Measurements from ENCODE around the gene RANGRF.
A peak's percentile ranks its signal among the peaks of the same experiment; 100 is the strongest.
"Not testable (repeated sequence)": the region's sequence is repeated elsewhere in the genome, so short reads cannot be mapped to it uniquely, and the experiment has no call there.

RANGRF gene

GRCh38 chr17:8288336-8289102 lies at the start of gene RANGRF:
RANGRF (plus strand) TSS chr17:8288670; CDS start chr17:8288789, 119 bp downstream.
- DNase-seq: peak; percentile 87

GRCh38 chr17:8243827-8244226 lies 44.6 kb upstream of the RANGRF start:
- DNase-seq: no peak

- DNase-seq: no peak
These were observed 43.7 kb upstream of the RANGRF start for GRCh38 chr17:8244768-8245167.

DNA sequence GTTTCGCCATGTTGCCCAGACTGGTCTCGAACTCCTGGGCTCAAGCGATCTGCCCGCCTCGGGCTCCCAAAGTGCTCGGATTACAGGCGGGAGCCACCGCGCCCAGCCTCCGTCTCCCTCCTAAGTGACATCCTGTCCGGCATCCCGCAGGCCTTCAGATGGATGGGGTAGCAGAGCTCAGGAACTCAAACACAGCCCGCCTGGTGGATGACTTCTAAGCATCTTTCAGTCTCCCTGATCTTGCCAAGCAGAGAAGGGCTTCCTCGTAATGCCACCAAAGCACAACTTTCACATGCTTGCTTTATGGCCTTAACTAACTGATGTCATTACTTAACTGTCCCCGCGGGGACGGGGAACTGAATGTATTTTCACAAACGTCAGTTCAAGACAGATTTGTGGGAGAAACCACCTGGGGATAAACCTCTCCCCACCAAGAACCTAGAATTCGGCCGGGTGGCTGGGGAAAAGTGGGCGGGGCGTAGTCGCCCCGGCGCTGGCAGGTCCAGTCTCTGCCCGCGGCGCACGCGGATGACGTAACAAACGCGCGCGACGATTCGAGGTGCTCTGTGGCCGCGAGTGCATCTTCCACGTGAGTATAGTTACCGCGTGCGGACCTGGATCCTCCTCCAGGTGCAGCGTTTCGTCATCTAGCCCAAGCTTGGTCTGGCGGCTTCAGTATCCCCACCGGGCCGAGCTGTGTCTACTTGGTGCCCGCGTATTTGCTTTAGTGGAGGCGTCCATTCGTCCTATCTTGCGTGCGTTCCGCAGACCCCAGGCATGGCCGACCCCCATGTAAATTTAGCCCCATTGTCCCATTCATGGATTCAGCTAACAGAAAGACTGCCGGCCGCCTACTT lies 39.5 kb upstream of the RANGRF start, which contains the start of gene PFAS:
TSS of gene PFAS (plus strand) at position 539 of the 857 bp plus-strand sequence. CDS start 4,649 bp downstream, outside the sequence.
- DNase-seq: peak; percentile 93

DNA sequence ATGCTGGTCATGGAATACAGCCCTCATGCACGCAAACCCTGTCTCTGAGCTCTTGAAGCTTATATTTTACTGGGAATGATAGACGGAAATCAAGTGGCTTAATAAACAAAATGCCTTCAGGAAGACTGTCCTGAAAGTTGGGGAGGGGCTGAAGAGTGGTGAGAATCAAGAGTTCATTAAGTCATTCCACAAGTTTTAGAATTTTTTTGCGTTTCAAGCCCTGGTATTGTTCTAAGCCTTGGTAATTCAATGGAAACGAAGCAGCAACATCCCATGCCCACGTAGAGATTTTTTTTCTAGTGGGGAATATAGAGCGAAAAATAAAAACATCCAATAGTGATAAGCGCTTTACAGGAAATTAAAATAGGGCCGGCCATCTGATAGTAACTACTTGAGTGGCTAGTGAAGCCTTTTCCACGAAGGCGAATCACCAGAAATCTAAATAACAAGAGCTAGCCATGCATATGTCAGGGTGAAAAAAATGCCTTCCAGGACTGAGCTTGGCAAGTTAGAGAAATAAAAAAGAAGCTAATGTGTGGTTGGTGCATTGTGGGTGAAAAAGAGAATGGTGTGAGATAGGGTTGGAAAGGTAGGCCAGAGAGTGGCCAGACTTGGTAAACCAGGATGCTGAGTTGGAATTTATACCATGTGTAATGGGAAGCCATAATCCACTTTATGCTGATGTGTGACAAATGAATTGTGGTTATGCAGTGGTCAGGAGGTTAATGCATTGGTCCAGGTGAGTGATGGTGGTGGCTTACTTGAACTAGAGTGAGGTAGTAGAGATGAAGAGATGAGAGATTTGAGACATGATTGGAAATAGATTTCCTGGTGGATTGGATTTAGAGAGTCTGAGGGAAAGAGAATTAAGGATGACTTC lies 38.6 kb upstream of the RANGRF start:
- no peak for DNase-seq

DNA sequence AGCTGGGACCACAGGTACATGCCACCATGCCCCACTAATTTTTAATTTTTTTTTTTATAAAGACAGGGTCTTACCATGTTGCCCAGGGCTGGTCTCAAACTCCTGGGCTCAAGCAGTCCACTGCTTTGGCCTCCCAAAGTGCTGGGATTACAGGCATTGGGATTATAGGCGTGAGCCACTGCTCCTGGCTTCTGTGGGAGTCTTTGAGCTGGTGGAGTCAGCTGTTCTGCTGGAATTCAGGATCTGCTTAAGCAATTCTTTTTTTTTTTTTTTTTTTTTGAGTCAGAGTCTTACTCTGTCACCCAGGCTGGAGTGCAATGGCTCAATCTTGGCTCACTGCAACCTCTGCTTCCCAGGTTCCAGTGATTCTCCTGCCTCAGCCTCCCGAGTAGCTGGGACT lies 37.1 kb upstream of the RANGRF start:
- not testable (repeated sequence) for DNase-seq

GRCh38 chr17:8253801-8254200 lies 34.7 kb upstream of the RANGRF start:
- DNase-seq: no peak

- no peak for DNase-seq
These were observed 33.6 kb upstream of the RANGRF start for GRCh38 chr17:8254881-8255280.

DNA sequence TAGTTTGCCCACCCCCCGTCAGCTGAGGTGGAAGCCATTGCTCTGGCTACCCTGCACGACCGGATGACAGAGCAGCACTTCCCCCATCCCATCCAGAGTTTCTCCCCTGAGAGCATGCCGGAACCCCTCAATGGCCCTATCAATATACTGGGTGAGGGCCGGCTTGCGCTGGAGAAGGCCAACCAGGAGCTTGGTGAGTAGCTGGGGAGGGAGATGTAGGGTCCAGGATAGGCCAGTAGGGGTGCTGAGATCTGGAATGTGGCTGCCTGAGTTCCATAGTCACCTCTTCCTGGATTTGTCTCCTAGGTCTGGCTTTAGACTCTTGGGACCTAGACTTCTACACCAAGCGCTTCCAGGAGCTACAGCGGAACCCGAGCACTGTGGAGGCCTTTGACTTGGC lies 33.0 kb upstream of the RANGRF start:
- no peak for DNase-seq

- no peak for DNase-seq
These were observed 32.2 kb upstream of the RANGRF start for GRCh38 chr17:8256291-8256690.

- no peak for DNase-seq
These were observed 31.8 kb upstream of the RANGRF start for GRCh38 chr17:8256691-8257090.

DNA sequence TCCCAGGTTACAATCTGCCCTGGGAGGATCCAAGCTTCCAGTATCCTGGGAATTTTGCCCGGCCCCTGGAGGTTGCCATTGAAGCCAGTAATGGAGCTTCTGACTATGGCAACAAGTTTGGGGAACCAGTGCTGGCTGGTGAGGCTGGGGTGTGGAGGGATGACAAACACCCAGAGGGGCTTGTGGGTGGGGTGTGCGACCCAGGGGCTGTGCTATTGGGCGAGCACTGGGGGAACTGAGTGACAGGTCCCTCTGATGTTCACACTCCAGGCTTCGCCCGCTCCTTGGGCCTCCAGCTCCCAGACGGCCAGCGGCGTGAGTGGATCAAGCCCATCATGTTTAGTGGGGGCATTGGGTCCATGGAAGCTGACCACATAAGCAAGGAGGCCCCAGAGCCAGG lies 30.7 kb upstream of the RANGRF start:
- no peak for DNase-seq

DNA sequence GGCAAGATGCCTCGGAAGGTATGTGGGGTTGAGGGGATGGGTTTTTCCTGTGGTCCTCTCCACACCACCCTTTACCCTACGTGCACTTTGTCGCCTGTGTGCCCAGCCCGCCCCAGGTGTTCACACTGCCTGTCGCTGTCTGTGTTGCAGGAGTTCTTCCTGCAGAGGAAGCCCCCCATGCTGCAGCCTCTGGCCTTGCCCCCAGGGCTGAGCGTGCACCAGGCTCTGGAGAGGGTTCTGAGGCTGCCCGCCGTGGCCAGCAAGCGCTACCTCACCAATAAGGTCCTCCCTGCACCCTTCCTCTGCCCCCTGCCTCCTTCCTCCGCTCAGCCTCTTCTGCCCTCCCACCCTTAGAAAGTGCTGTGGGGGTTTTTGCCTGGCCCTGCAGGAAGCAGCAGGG lies 24.1 kb upstream of the RANGRF start:
- no peak for DNase-seq

GRCh38 chr17:8264836-8265542 lies 23.5 kb upstream of the RANGRF start:
- DNase-seq: no peak

GRCh38 chr17:8266648-8267479 lies 21.6 kb upstream of the RANGRF start:
- no peak for DNase-seq

DNA sequence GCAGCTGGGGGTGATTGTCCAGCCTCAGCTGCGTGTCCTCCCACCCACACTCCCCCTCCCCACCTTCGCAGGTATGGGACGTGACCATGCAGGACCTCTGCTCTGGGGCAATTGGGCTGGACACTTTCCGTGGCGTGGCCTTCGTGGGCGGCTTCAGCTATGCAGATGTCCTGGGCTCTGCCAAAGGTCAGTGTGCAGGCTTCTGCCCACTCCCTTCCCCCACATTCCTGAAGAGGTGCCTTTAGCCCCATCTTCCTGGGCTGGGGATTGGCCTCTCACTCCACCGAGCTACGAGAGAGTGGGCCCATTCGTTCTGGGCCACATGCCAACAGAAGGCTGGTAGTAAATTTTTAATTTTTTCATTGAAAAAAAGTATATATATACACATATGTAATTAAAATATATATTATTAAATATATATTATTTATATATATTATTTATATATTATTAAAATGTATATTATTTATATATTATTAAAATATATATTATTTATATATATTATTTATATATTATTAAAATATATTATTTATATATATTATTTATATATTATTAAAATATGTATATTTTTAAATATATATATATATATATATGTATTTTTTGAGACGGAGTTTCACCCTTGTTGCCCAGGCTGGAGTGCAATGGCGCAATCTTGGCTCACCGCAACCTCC lies 20.9 kb upstream of the RANGRF start:
- no peak for DNase-seq

DNA sequence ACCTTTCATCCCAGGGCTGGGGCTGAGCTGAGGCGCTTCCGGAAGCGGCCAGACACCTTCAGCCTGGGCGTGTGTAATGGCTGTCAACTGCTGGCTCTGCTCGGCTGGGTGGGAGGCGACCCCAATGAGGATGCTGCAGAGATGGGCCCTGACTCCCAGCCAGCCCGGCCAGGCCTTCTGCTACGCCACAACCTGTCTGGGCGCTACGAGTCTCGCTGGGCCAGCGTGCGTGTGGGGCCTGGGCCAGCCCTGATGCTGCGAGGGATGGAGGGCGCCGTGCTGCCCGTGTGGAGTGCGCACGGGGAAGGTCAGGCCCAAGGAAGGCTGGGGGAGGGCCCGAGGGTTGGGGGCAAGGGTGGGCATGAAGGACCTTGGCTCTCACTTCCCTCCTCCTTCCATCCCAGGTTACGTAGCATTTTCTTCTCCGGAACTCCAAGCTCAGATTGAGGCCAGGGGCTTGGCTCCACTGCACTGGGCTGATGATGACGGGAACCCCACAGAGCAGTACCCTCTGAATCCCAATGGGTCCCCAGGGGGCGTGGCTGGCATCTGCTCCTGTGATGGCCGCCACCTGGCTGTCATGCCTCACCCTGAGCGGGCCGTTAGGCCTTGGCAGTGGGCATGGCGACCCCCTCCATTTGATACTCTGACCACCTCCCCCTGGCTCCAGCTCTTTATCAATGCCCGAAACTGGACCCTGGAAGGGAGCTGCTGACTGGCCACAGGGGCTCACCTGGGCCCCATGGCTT lies 19.7 kb upstream of the RANGRF start:
- DNase-seq: no peak

GRCh38 chr17:8272421-8272820 lies 16.0 kb upstream of the RANGRF start:
- DNase-seq: no peak

DNA sequence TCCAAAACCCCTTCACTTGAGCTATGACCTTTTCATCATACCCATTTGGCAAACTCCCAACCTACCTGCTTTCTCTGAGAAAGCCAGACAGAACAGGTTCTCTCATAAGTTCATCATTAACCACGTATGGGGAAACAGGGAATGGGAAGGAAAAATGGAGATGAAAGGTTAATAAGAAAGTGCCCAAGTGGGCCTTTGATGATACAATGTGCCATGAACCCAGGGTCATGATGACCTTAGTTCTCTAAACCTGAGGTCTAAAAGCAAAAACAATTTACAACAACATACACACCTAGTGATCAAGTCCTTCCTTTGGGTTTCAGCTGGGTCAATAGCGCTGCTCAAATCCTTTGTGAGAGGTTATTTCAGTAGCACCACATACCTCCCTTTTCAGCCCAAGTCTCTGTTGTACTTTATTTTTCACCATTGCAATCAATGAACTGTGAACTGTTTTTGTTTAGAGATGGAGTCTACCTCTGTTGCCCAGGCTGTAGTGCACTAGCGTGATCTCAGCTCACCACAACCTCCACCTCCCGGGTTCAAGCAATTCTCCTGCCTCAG lies 14.5 kb upstream of the RANGRF start:
- no peak for DNase-seq

DNA sequence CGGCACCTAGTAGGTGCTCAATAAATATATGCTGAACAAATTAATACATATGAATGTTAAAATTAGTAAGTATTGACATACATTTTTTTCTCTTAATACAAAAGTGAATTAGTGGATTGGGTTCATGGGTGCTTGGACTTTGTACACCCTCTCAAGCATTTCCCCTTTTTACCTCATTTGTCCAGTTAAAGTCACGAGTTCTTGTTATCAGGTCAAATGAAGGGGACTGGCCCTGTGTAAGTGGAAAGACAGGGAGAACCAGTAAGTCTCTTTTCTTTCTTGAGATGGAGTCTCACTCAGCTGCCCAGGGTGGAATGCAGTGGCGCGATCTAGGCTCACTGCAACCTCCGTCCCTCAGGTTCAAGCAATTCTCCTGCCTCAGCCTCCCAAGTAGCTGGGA lies 13.7 kb upstream of the RANGRF start:
- no peak for DNase-seq
